NCI-H2171 treated with DMSO at 0.1 percent for 48 hours (cell line): Measurements from ENCODE around the gene BPHL.
"Not testable (repeated sequence)": the region's sequence is repeated elsewhere in the genome, so short reads cannot be mapped to it uniquely, and the experiment has no call there.

ENCODE experiments used
- DNase-seq: peaks from one replicate; lab custom pipeline; 2025; lab: John Stamatoyannopoulos, UW

BPHL gene

GRCh38 chr6:3122823-3123182, 4.3 kb downstream of the BPHL start:
- DNase-seq = no peak

- no peak for DNase-seq
These were observed 6.2 kb downstream of the BPHL start for GRCh38 chr6:3124667-3125066.

- no peak for DNase-seq
These were observed 7.3 kb downstream of the BPHL start for GRCh38 chr6:3125815-3126214.

GRCh38 chr6:3128356-3129108, 10.0 kb downstream of the BPHL start:
- no peak for DNase-seq

- no peak for DNase-seq
These were observed 13.2 kb downstream of the BPHL start for GRCh38 chr6:3131695-3132094.

GRCh38 chr6:3133515-3133914, 15.0 kb downstream of the BPHL start:
- DNase-seq = no peak

- DNase-seq = no peak
These were observed 17.3 kb downstream of the BPHL start for GRCh38 chr6:3135668-3136291.

GRCh38 chr6:3136292-3137011, 17.9 kb downstream of the BPHL start:
- DNase-seq = no peak

- no peak for DNase-seq
These were observed 18.7 kb downstream of the BPHL start for GRCh38 chr6:3137057-3137777.

- not testable (repeated sequence) for DNase-seq
These were observed 19.4 kb downstream of the BPHL start for GRCh38 chr6:3137873-3138272.

- DNase-seq = no peak
These were observed 19.8 kb downstream of the BPHL start for GRCh38 chr6:3138341-3138740.

- DNase-seq = peak; percentile 59
These were observed 20.8 kb downstream of the BPHL start for GRCh38 chr6:3139090-3139903.

GRCh38 chr6:3140201-3140600, 21.7 kb downstream of the BPHL start:
- no peak for DNase-seq

GRCh38 chr6:3142536-3142935, 24.0 kb downstream of the BPHL start:
- DNase-seq = no peak

- no peak for DNase-seq
These were observed 24.6 kb downstream of the BPHL start for GRCh38 chr6:3143158-3143557.

- no peak for DNase-seq
These were observed 26.1 kb downstream of the BPHL start for GRCh38 chr6:3144571-3144970.

GRCh38 chr6:3147914-3148757, 29.6 kb downstream of the BPHL start:
- no peak for DNase-seq

- DNase-seq = no peak
These were observed 33.2 kb downstream of the BPHL start for GRCh38 chr6:3151691-3152090.

- DNase-seq = no peak
These were observed 34.2 kb downstream of the BPHL start for GRCh38 chr6:3152689-3153088.

GRCh38 chr6:3155416-3155815, 36.9 kb downstream of the BPHL start:
- not testable (repeated sequence) for DNase-seq
